Esophagus muscularis mucosa (tissue), 4 donors: ENCODE results near the gene ATF6.

Experiments used
- EP300 ChIP-seq: sonication (generic); formaldehyde crosslinking; IDR thresholded peaks from one replicate; pipeline ENCODE4 v1.6.1; 2017; ENCODE audit warnings: antibody characterized with exemption
- POLR2A ChIP-seq: fragments of 450-650 bp; IDR thresholded peaks from one replicate; pipeline ENCODE4 v1.6.1; 2017; ENCODE audit warnings: antibody characterized with exemption, moderate library complexity, mild to moderate bottlenecking, low read depth
- POLR2AphosphoS5 ChIP-seq, 2 donors: sonication (generic); formaldehyde crosslinking; IDR thresholded peaks; one replicate each; pipeline ENCODE4 v1.6.1; 2017; ENCODE audit warnings: antibody characterized with exemption in 2 of 2
- TF ChIP-seq, protein P1 (sequence below), 3 experiments: fragments of 200-600 bp in 2 of 3; fragments of 450-650 bp in 1 of 3; sonication (generic) in 2 of 3; IDR thresholded peaks; one replicate each; pipeline ENCODE4 v1.5.1; 2017 to 2019; ENCODE audit warnings: antibody characterized with exemption in 3 of 3, mild to moderate bottlenecking in 2 of 3, moderate library complexity in 1 of 3

DNA sequence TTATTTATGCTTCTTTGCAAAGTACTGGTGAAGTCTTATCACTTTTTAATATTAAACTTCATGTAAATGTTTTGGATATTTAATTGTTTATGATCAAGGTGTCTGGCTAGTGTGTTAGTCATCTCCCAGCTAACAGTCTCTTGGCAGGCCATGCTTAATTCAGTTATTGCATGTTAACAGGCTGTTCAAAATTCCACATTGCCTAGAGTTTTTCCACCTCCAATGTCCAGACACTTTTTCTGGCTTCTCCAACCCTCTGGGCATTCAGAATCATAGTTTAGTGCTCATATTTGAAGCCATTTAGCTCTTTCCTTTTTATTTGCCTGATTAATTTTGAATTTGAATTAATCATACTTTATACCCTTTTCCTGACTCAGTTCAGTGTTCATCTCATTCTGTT lies 188.3 kb downstream of the ATF6 start:
- no peak for TF ChIP-seq POLR2A
- TF ChIP-seq EP300 = no peak
- TF ChIP-seq, protein P1, sequence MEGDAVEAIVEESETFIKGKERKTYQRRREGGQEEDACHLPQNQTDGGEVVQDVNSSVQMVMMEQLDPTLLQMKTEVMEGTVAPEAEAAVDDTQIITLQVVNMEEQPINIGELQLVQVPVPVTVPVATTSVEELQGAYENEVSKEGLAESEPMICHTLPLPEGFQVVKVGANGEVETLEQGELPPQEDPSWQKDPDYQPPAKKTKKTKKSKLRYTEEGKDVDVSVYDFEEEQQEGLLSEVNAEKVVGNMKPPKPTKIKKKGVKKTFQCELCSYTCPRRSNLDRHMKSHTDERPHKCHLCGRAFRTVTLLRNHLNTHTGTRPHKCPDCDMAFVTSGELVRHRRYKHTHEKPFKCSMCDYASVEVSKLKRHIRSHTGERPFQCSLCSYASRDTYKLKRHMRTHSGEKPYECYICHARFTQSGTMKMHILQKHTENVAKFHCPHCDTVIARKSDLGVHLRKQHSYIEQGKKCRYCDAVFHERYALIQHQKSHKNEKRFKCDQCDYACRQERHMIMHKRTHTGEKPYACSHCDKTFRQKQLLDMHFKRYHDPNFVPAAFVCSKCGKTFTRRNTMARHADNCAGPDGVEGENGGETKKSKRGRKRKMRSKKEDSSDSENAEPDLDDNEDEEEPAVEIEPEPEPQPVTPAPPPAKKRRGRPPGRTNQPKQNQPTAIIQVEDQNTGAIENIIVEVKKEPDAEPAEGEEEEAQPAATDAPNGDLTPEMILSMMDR (IDR thresholded peaks at IDR 0.05) = no peak
- no peak for TF ChIP-seq POLR2AphosphoS5 (IDR thresholded peaks at IDR 0.05)
